Measurements from ENCODE around the gene MITD1. TPM values are rescaled to one million over a fixed set of nuclear protein-coding genes. Genes with fewer than 3 reads are reported as not detected.
A peak's percentile ranks its signal among the peaks of the same experiment; 100 is the strongest.

MITD1 gene
- total and polyA plus RNA-seq, 2 of the 13 experiments (the other 11 are each of a cell fraction or from before 2014, with no cell fraction given) = 17.8 to 43.7 TPM

- TF ChIP-seq ZNF281 (CRISPR knock-in tag; IDR thresholded peaks at IDR 0.05; ENCODE audit: borderline replicate concordance) = peak; percentile 40; the same call in 1 of the 2 replicates
- TF ChIP-seq, protein P1, sequence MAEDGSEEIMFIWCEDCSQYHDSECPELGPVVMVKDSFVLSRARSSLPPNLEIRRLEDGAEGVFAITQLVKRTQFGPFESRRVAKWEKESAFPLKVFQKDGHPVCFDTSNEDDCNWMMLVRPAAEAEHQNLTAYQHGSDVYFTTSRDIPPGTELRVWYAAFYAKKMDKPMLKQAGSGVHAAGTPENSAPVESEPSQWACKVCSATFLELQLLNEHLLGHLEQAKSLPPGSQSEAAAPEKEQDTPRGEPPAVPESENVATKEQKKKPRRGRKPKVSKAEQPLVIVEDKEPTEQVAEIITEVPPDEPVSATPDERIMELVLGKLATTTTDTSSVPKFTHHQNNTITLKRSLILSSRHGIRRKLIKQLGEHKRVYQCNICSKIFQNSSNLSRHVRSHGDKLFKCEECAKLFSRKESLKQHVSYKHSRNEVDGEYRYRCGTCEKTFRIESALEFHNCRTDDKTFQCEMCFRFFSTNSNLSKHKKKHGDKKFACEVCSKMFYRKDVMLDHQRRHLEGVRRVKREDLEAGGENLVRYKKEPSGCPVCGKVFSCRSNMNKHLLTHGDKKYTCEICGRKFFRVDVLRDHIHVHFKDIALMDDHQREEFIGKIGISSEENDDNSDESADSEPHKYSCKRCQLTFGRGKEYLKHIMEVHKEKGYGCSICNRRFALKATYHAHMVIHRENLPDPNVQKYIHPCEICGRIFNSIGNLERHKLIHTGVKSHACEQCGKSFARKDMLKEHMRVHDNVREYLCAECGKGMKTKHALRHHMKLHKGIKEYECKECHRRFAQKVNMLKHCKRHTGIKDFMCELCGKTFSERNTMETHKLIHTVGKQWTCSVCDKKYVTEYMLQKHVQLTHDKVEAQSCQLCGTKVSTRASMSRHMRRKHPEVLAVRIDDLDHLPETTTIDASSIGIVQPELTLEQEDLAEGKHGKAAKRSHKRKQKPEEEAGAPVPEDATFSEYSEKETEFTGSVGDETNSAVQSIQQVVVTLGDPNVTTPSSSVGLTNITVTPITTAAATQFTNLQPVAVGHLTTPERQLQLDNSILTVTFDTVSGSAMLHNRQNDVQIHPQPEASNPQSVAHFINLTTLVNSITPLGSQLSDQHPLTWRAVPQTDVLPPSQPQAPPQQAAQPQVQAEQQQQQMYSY (CRISPR knock-in tag; IDR thresholded peaks at IDR 0.05) = peak; percentile 38; the same call in 1 of the 2 replicates
- TF ChIP-seq, protein P2, sequence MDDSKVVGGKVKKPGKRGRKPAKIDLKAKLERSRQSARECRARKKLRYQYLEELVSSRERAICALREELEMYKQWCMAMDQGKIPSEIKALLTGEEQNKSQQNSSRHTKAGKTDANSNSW (CRISPR knock-in tag; IDR thresholded peaks at IDR 0.05; ENCODE audit: borderline replicate concordance) = peak; percentile 93; the same call in 1 of the 2 replicates
- peak; percentile 52 for TF ChIP-seq PTBP1 (IDR thresholded peaks at IDR 0.05; ENCODE audit: low read depth, low read length, poor library complexity, severe bottlenecking)
- TF ChIP-seq MATR3 (CRISPR knock-in tag; IDR thresholded peaks at IDR 0.05) = no peak
- TF ChIP-seq DPF2 (CRISPR knock-in tag; IDR thresholded peaks at IDR 0.05; ENCODE audit: borderline replicate concordance, low read depth) = no peak
- peak; percentile 90; the same call in 1 of the 2 replicates for TF ChIP-seq ZNF619 (CRISPR knock-in tag; IDR thresholded peaks at IDR 0.05)
- TF ChIP-seq RORA (CRISPR knock-in tag; IDR thresholded peaks at IDR 0.05) = no peak
- TF ChIP-seq ZNF616 (CRISPR knock-in tag; IDR thresholded peaks at IDR 0.05; ENCODE audit: low read depth) = peak; percentile 52; the same call in 1 of the 2 replicates
- TF ChIP-seq NFATC3 (CRISPR knock-in tag; IDR thresholded peaks at IDR 0.05) = peak; percentile 71
- 0 out of 2 replicates have a peak, but pooled peaks have one; percentile 56 for TF ChIP-seq STAT5B (CRISPR knock-in tag; IDR thresholded peaks at IDR 0.05)
- TF ChIP-seq, protein P3, sequence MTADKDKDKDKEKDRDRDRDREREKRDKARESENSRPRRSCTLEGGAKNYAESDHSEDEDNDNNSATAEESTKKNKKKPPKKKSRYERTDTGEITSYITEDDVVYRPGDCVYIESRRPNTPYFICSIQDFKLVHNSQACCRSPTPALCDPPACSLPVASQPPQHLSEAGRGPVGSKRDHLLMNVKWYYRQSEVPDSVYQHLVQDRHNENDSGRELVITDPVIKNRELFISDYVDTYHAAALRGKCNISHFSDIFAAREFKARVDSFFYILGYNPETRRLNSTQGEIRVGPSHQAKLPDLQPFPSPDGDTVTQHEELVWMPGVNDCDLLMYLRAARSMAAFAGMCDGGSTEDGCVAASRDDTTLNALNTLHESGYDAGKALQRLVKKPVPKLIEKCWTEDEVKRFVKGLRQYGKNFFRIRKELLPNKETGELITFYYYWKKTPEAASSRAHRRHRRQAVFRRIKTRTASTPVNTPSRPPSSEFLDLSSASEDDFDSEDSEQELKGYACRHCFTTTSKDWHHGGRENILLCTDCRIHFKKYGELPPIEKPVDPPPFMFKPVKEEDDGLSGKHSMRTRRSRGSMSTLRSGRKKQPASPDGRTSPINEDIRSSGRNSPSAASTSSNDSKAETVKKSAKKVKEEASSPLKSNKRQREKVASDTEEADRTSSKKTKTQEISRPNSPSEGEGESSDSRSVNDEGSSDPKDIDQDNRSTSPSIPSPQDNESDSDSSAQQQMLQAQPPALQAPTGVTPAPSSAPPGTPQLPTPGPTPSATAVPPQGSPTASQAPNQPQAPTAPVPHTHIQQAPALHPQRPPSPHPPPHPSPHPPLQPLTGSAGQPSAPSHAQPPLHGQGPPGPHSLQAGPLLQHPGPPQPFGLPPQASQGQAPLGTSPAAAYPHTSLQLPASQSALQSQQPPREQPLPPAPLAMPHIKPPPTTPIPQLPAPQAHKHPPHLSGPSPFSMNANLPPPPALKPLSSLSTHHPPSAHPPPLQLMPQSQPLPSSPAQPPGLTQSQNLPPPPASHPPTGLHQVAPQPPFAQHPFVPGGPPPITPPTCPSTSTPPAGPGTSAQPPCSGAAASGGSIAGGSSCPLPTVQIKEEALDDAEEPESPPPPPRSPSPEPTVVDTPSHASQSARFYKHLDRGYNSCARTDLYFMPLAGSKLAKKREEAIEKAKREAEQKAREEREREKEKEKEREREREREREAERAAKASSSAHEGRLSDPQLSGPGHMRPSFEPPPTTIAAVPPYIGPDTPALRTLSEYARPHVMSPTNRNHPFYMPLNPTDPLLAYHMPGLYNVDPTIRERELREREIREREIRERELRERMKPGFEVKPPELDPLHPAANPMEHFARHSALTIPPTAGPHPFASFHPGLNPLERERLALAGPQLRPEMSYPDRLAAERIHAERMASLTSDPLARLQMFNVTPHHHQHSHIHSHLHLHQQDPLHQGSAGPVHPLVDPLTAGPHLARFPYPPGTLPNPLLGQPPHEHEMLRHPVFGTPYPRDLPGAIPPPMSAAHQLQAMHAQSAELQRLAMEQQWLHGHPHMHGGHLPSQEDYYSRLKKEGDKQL (CRISPR knock-in tag; IDR thresholded peaks at IDR 0.05; ENCODE audit: low read depth) = no peak
- TF ChIP-seq SMC3 (IDR thresholded peaks at IDR 0.05; ENCODE audit: low read length) = no peak
- peak; percentile 15; the same call in 1 of the 2 replicates for TF ChIP-seq ZNF788 (CRISPR knock-in tag; IDR thresholded peaks at IDR 0.05; ENCODE audit: borderline replicate concordance)
- 0 out of 2 replicates have a peak, but pooled peaks have one; percentile 45 for TF ChIP-seq ZNF446 (CRISPR knock-in tag; IDR thresholded peaks at IDR 0.05)
Observed at GRCh38 chr2:99141110-99142108, 39.4 kb downstream of the MITD1 start, which contains the start of gene C2orf15 (continued).

All from HepG2 (cell line).